CD14-positive monocyte (primary cell): ENCODE measurements around the gene KIAA1191. TPM values are rescaled to one million over a fixed set of nuclear protein-coding genes. Genes with fewer than 3 reads are reported as not detected.

Experiments used
- DNase-seq, 3 donors: peaks; one replicate each; pipeline ENCODE4 v3.0.0-alpha.2; 2011 to 2022
- H2AFZ ChIP-seq: 2 replicates; pipeline ENCODE4 v1.6.0; 2012; ENCODE audit warnings: mild to moderate bottlenecking, low read depth, low read length, inconsistent platforms; ENCODE audit not compliant: insufficient read depth, poor library complexity, severe bottlenecking
- H3K27ac ChIP-seq, 2 donors: 1 replicate in 1 of 2; 2 replicates in 1 of 2; pipeline ENCODE4 v1.5.1; 2012 to 2013; ENCODE audit warnings: low read length in 2 of 2, control low read depth in 1 of 2, inconsistent platforms in 1 of 2, low read depth in 1 of 2, mild to moderate bottlenecking in 1 of 2
- H3K27me3 ChIP-seq, 2 donors: one replicate each; pipeline versions ENCODE4 v1.6.0 to v1.6.1; 2011 to 2013; ENCODE audit warnings: low read length in 2 of 2; ENCODE audit not compliant: control insufficient read depth in 2 of 2, insufficient read depth in 2 of 2
- H3K36me3 ChIP-seq, 2 donors: replicated peaks in 1 of 2; 1 replicate in 1 of 2; 2 replicates in 1 of 2; pipeline versions ENCODE4 v1.5.1 to v1.6.1; 2012 to 2013; ENCODE audit warnings: low read length in 2 of 2, control low read depth in 1 of 2, inconsistent platforms in 1 of 2, mild to moderate bottlenecking in 1 of 2; ENCODE audit not compliant: insufficient read depth in 2 of 2, control insufficient read depth in 1 of 2
- H3K4me1 ChIP-seq, 2 donors: 1 replicate in 1 of 2; 2 replicates in 1 of 2; pipeline versions ENCODE4 v1.5.1 to v1.6.1; 2012 to 2013; ENCODE audit warnings: low read length in 2 of 2, control low read depth in 1 of 2, inconsistent platforms in 1 of 2, mild to moderate bottlenecking in 1 of 2, moderate library complexity in 1 of 2; ENCODE audit not compliant: insufficient read depth in 2 of 2, control insufficient read depth in 1 of 2
- H3K4me2 ChIP-seq: replicated peaks from 2 replicates; pipeline ENCODE3; 2012; ENCODE audit warnings: low read length, moderate library complexity, mild to moderate bottlenecking; ENCODE audit not compliant: poor library complexity, severe bottlenecking; ENCODE audit errors: extremely low read depth
- H3K4me3 ChIP-seq, 3 experiments: fragments of 200-600 bp in 1 of 3; sonication (generic) in 1 of 3; replicated peaks in 1 of 3; 1 replicate in 2 of 3; 2 replicates in 1 of 3; pipeline ENCODE4 v1.5.1; 2011 to 2013; ENCODE audit warnings: low read length in 3 of 3, mild to moderate bottlenecking in 3 of 3, control low read depth in 2 of 3, low read depth in 2 of 3, inconsistent platforms in 1 of 3, moderate library complexity in 1 of 3
- H3K79me2 ChIP-seq: 2 replicates; pipeline ENCODE4 v1.6.0; 2012; ENCODE audit warnings: mild to moderate bottlenecking, control low read depth, inconsistent platforms, low read length, moderate library complexity; ENCODE audit not compliant: insufficient read depth
- H3K9ac ChIP-seq: 2 replicates; pipeline ENCODE4 v1.6.0; 2017; ENCODE audit warnings: low read length, mild to moderate bottlenecking; ENCODE audit not compliant: insufficient read depth, poor library complexity, severe bottlenecking
- H3K9me3 ChIP-seq, 2 donors: replicated peaks in 1 of 2; 1 replicate in 1 of 2; 2 replicates in 1 of 2; pipeline versions ENCODE4 v1.5.1 to v1.6.1; 2012 to 2013; ENCODE audit warnings: low read length in 2 of 2, control low read depth in 1 of 2; ENCODE audit not compliant: control insufficient read depth in 1 of 2, insufficient read depth in 1 of 2
- H4K20me1 ChIP-seq: 2 replicates; pipeline ENCODE4 v1.6.0; 2012; ENCODE audit warnings: mild to moderate bottlenecking, low read length, control low read depth, moderate library complexity; ENCODE audit not compliant: insufficient read depth
- H3K27ac Mint-ChIP-seq, 7 donors: one replicate each; pipeline ENCODE4 v1.8.0; 2020; ENCODE audit warnings: mild to moderate bottlenecking in 7 of 7, mixed read lengths in 7 of 7, moderate library complexity in 6 of 7, inconsistent platforms in 2 of 7
- H3K27me3 Mint-ChIP-seq, 3 donors: one replicate each; pipeline ENCODE4 v1.8.0; 2021 to 2022; ENCODE audit warnings: low read depth in 3 of 3, mild to moderate bottlenecking in 3 of 3, mixed read lengths in 3 of 3, moderate library complexity in 3 of 3, inconsistent platforms in 1 of 3
- H3K36me3 Mint-ChIP-seq, 2 donors: one replicate each; pipeline ENCODE4 v1.8.0; 2020; ENCODE audit warnings: mixed read lengths in 2 of 2, inconsistent platforms in 1 of 2, mild to moderate bottlenecking in 1 of 2
- H3K4me1 Mint-ChIP-seq: one replicate; pipeline ENCODE4 v1.8.0; 2020; ENCODE audit warnings: mild to moderate bottlenecking, mixed read lengths
- H3K4me3 Mint-ChIP-seq, 2 donors: one replicate each; pipeline ENCODE4 v1.8.0; 2020; ENCODE audit warnings: mild to moderate bottlenecking in 2 of 2, mixed read lengths in 2 of 2, moderate library complexity in 1 of 2
- H3K9me3 Mint-ChIP-seq, 7 donors: one replicate each; pipeline ENCODE4 v1.8.0; 2020 to 2022; ENCODE audit warnings: mixed read lengths in 7 of 7, mild to moderate bottlenecking in 6 of 7, moderate library complexity in 6 of 7, inconsistent platforms in 2 of 7
- CTCF ChIP-seq: fragments of 200-600 bp; IDR thresholded peaks from one replicate; pipeline ENCODE4 v1.8.0; 2022; ENCODE audit warnings: antibody characterized with exemption, mild to moderate bottlenecking
- WGBS: methylation state at CpG from one replicate; pipeline ENCODE4 v1.1.5; 2013; ENCODE audit warnings: missing lambda C conversion rate; ENCODE audit not compliant: insufficient coverage; 5-methylcytosine and 5-hydroxymethylcytosine counted together
- intact Hi-C, 2 donors: fragments of 100-400 bp; cut with micrococcal nuclease; formaldehyde crosslinking; loops; one replicate each; pipeline versions ENCODE4 v1.15.0 to v1.15.1; 2023
- polyA plus RNA-seq, 3 donors: library from polyadenylated mRNA; depleted of rRNA in 1 of 3; unstranded in 2 of 3; stranded (reverse) in 1 of 3; fragments of 300-500 nt in 2 of 3; fragments of >200 nt in 1 of 3; fragmentation: Illumina TruSeq in 2 of 3; gene quantifications; 1 replicate in 2 of 3; 2 replicates in 1 of 3; pipeline ENCODE4 v1.2.3, GENCODE V29; 2012 to 2021

Gene KIAA1191
- polyA plus RNA-seq, 3 donors: 32.3 to 36.4 (median 32.5) TPM

GRCh38 chr5:176342766-176343458 is 18.7 kb downstream of the KIAA1191 start:
- no peaks in the 10 kb centered on the region for H3K4me1 ChIP-seq
- H3K36me3 ChIP-seq: peaks cover 54 to 96% of the 10 kb centered on the region in 2 donors
- Mint-ChIP-seq H3K4me3 (no peak overlapping the region), H3K36me3 (peaks cover 67 to 70% of the 10 kb centered on the region in 2 donors), H3K9me3 (no peaks in the 10 kb centered on the region), H3K27ac (peak overlapping the region in 1 of 7 donors; percentile 41), H3K27me3 (no peaks in the 10 kb centered on the region), H3K4me1 (no peaks in the 10 kb centered on the region)
- TF ChIP-seq CTCF: no peak
- H3K4me2 ChIP-seq: no peak overlapping the region
- H3K79me2 ChIP-seq: no peaks in the 10 kb centered on the region
- no peak overlapping the region for H3K9ac ChIP-seq
- DNase-seq: no peak
- no peaks in the 10 kb centered on the region for H3K9me3 ChIP-seq
- H2AFZ ChIP-seq: no peak overlapping the region
- H3K27me3 ChIP-seq: no peaks in the 10 kb centered on the region
- no CpG with 5 or more reads among the region's 2 CpGs for WGBS
- intact Hi-C loops: no loop called here
- H3K27ac ChIP-seq: no peak overlapping the region
- H4K20me1 ChIP-seq: no peaks in the 10 kb centered on the region
- H3K4me3 ChIP-seq: no peak overlapping the region

- Mint-ChIP-seq H3K27me3 (no peaks in the 10 kb centered on the region), H3K9me3 (no peaks in the 10 kb centered on the region), H3K4me1 (no peaks in the 10 kb centered on the region), H3K4me3 (no peak overlapping the region), H3K36me3 (peaks cover 67 to 72% of the 10 kb centered on the region in 2 donors), H3K27ac (no peak overlapping the region)
- Histone ChIP-seq H3K36me3 (peaks cover 53 to 96% of the 10 kb centered on the region in 2 donors), H3K27ac (no peak overlapping the region), H3K27me3 (no peaks in the 10 kb centered on the region), H3K9ac (no peak overlapping the region), H2AFZ (no peak overlapping the region), H3K79me2 (no peaks in the 10 kb centered on the region), H3K4me3 (no peak overlapping the region), H3K9me3 (no peaks in the 10 kb centered on the region), H4K20me1 (no peaks in the 10 kb centered on the region), H3K4me1 (no peaks in the 10 kb centered on the region), H3K4me2 (no peak overlapping the region)
- TF ChIP-seq CTCF: no peak
- intact Hi-C loops: no loop called here
- 100% methylated on average over 1 of the region's 1 CpG for WGBS
- no peak for DNase-seq
These were observed 19.4 kb downstream of the KIAA1191 start for GRCh38 chr5:176342158-176342483.
